ENCODE measurements around the gene CAGE1.

The CAGE1 gene

GRCh38 chr6:7389451-7390225, at the start of gene CAGE1, which contains the start of gene RIOK1:
TSS of gene CAGE1 (minus strand) at chr6:7389742. CDS start at chr6:7387173, 2,569 bp downstream.
TSS of gene RIOK1 (plus strand) at chr6:7389808. CDS start at chr6:7390003, 195 bp downstream.
- DNase-seq (ENCODE audit: low read depth in 1 of 2, low spot score in 1 of 2): peak; percentile 91 to 95

- no peak for DNase-seq (ENCODE audit: low read depth in 1 of 2, low spot score in 1 of 2)
Observed at GRCh38 chr6:7439228-7439627, 49.7 kb upstream of the CAGE1 start.

GRCh38 chr6:7438011-7438410, 48.5 kb upstream of the CAGE1 start:
- no peak for DNase-seq (ENCODE audit: low read depth in 1 of 2, low spot score in 1 of 2)

- no peak for DNase-seq (ENCODE audit: low read depth in 1 of 2, low spot score in 1 of 2)
Observed at GRCh38 chr6:7434672-7435071, 45.1 kb upstream of the CAGE1 start.

- DNase-seq (ENCODE audit: low read depth in 1 of 2, low spot score in 1 of 2): no peak
Observed at GRCh38 chr6:7433121-7433617, 43.6 kb upstream of the CAGE1 start.

- no peak for DNase-seq (ENCODE audit: low read depth in 1 of 2, low spot score in 1 of 2)
Observed at GRCh38 chr6:7432391-7433120, 43.0 kb upstream of the CAGE1 start.

GRCh38 chr6:7431674-7432390, 42.3 kb upstream of the CAGE1 start:
- DNase-seq (ENCODE audit: low read depth in 1 of 2, low spot score in 1 of 2): no peak

- no peak for DNase-seq (ENCODE audit: low read depth in 1 of 2, low spot score in 1 of 2)
Observed at GRCh38 chr6:7431313-7431673, 41.8 kb upstream of the CAGE1 start.

- no peak for DNase-seq (ENCODE audit: low read depth in 1 of 2, low spot score in 1 of 2)
Observed at GRCh38 chr6:7426447-7427169, 37.1 kb upstream of the CAGE1 start.

- no peak for DNase-seq (ENCODE audit: low read depth in 1 of 2, low spot score in 1 of 2)
Observed at GRCh38 chr6:7425808-7426190, 36.3 kb upstream of the CAGE1 start.

GRCh38 chr6:7424967-7425807, 35.6 kb upstream of the CAGE1 start:
- DNase-seq (ENCODE audit: low read depth in 1 of 2, low spot score in 1 of 2): no peak

GRCh38 chr6:7424058-7424457, 34.5 kb upstream of the CAGE1 start:
- DNase-seq (ENCODE audit: low read depth in 1 of 2, low spot score in 1 of 2): no peak

GRCh38 chr6:7421066-7421465, 31.5 kb upstream of the CAGE1 start:
- DNase-seq (ENCODE audit: low read depth in 1 of 2, low spot score in 1 of 2): no peak

- no peak for DNase-seq (ENCODE audit: low read depth in 1 of 2, low spot score in 1 of 2)
Observed at GRCh38 chr6:7419065-7419464, 29.5 kb upstream of the CAGE1 start.

- no peak for DNase-seq (ENCODE audit: low read depth in 1 of 2, low spot score in 1 of 2)
Observed at GRCh38 chr6:7418238-7418905, 28.8 kb upstream of the CAGE1 start.

- no peak for DNase-seq (ENCODE audit: low read depth in 1 of 2, low spot score in 1 of 2)
Observed at GRCh38 chr6:7417684-7418083, 28.1 kb upstream of the CAGE1 start.

GRCh38 chr6:7414811-7415210, 25.3 kb upstream of the CAGE1 start:
- no peak for DNase-seq (ENCODE audit: low read depth in 1 of 2, low spot score in 1 of 2)

- no peak for DNase-seq (ENCODE audit: low read depth in 1 of 2, low spot score in 1 of 2)
Observed at GRCh38 chr6:7413151-7413823, 23.7 kb upstream of the CAGE1 start.

GRCh38 chr6:7411328-7411727, 21.8 kb upstream of the CAGE1 start:
- no peak for DNase-seq (ENCODE audit: low read depth in 1 of 2, low spot score in 1 of 2)

Measured in activated CD4-positive, alpha-beta T cell treated with anti-CD3 and anti-CD28 coated beads, Interleukin-2, amount 50 U/mL, for 24 hours (primary cell).